Kidney (tissue), 14 donors: Measurements from ENCODE around the gene PTK6. TPM values are rescaled to one million over a fixed set of nuclear protein-coding genes. Genes with fewer than 3 reads are reported as not detected.

Experiments used
- DNase-seq, 5 donors: peaks; one replicate each; pipeline ENCODE4 v3.0.0-alpha.2; 2013 to 2020
- FAIRE-seq: peaks from 2 replicates; lab custom pipeline; 2012; peaks lifted over from hg19 to GRCh38; lab: Jason Lieb, UNC
- H3K27ac ChIP-seq, 2 donors: one replicate each; pipeline ENCODE4 v1.7.0; 2013; ENCODE audit warnings: low read depth in 2 of 2, low read length in 2 of 2, inconsistent platforms in 1 of 2
- H3K27me3 ChIP-seq: one replicate; pipeline ENCODE4 v1.7.1; 2013; ENCODE audit warnings: low read length, inconsistent platforms; ENCODE audit not compliant: control insufficient read depth, insufficient read depth
- H3K36me3 ChIP-seq, 3 donors: one replicate each; pipeline versions ENCODE4 v1.7.0 to v1.7.1; 2013; ENCODE audit warnings: low read length in 3 of 3, control low read depth in 1 of 3, inconsistent platforms in 1 of 3; ENCODE audit not compliant: insufficient read depth in 3 of 3, control insufficient read depth in 2 of 3
- H3K4me1 ChIP-seq, 3 donors: one replicate each; pipeline versions ENCODE4 v1.7.0 to v1.7.1; 2013; ENCODE audit warnings: low read length in 3 of 3, inconsistent platforms in 1 of 3, low read depth in 1 of 3; ENCODE audit not compliant: control insufficient read depth in 2 of 3, insufficient read depth in 2 of 3
- H3K4me3 ChIP-seq, 3 donors: one replicate each; pipeline versions ENCODE4 v1.7.0 to v1.8.1; 2013; ENCODE audit warnings: low read length in 3 of 3, control low read depth in 1 of 3, inconsistent platforms in 1 of 3
- H3K9ac ChIP-seq, 3 donors: one replicate each; pipeline versions ENCODE4 v1.7.0 to v1.7.1; 2013; ENCODE audit warnings: low read length in 3 of 3, control low read depth in 1 of 3, inconsistent platforms in 1 of 3
- H3K9me3 ChIP-seq, 3 donors: one replicate each; pipeline versions ENCODE4 v1.7.0 to v1.7.1; 2013; ENCODE audit warnings: low read length in 3 of 3, control low read depth in 1 of 3, inconsistent platforms in 1 of 3; ENCODE audit not compliant: control insufficient read depth in 2 of 3, insufficient read depth in 1 of 3
- intact Hi-C: fragments of 100-400 bp; cut with DNase I; formaldehyde crosslinking; loops from one replicate; pipeline ENCODE4 v1.11.1; 2022
- polyA plus RNA-seq: library from polyadenylated mRNA; stranded (reverse); fragments of 350-450 nt; fragmentation: Illumina TruSeq; extraction: RNeasy Lipid Tissue Mini Kit (QIAGEN cat#74804); gene quantifications from one replicate; pipeline ENCODE4 v1.2.3, GENCODE V29; 2014; ENCODE audit warnings: low read depth, low replicate concordance; ENCODE audit not compliant: insufficient read depth
- total RNA-seq: library from RNA; stranded (reverse); fragmentation: NEBNext Ultra II Directional; extraction: Animal tissue kit (Norgen Biotek cat#: 25700); gene quantifications from one replicate; pipeline ENCODE4 v1.2.1, GENCODE V29; 2021
- TF ChIP-seq, protein P1 (sequence below): IDR thresholded peaks from 3 replicates; pipeline ENCODE4 v1.5.1; 2012; ENCODE audit warnings: mild to moderate bottlenecking, moderate library complexity, borderline replicate concordance; ENCODE audit not compliant: insufficient read depth; ENCODE audit errors: extremely low read depth
- donor health status: control.
- donor health status: control.
- donor health status: control.
- donor health status: control.
- donor health status: control.
- donor health status: DM: yes; HTN: yes; CAD: no.
- donor health status: Normal renal cell carcinoma (clear cell type).

The PTK6 gene
- total and polyA plus RNA-seq, 2 donors from 2014 or later = 0.26 to 1.1 TPM

DNA sequence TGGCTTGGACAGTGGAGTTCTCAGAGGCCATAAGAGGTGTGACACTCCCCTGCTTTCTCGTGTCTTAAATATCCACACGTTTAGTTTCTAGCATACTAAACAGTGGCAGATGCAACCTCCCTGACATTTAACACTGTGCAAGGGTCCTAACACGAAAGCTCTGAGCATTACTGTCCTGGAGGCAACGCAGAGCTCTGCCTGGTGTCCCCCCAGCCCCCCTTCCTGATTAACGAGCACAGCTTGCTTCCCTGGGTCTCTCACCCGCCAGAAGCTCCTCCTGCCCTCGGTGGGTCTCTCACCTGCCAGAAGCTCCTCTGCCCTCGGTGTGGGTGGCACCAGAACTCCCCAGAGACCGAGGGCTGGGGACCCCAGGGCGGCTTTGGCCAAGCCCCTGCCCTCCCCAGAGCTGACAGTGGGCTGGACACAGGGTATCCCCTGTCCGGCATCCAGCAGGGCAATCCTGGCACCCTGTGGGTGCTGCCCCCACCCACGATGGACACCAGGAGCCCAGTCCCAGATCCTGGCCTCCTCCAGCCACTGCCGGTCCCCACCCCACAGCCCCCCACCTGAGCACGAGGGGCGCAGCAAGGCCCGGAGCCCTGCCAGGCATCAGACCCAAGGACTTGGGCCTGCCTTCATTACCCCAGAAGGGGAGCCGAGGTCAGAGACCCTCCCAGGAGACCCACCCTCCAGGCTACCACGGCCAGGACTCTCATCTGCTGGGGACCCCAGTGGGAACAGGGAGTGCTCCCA lies 52.3 kb downstream of the PTK6 start:
- peaks cover 2% of the 10 kb centered on the region for H3K27me3 ChIP-seq
- intact Hi-C loops = no loop called here
- DNase-seq = no peak
- no peak overlapping the region for H3K4me3 ChIP-seq
- H3K9ac ChIP-seq = no peak overlapping the region
- no peak for FAIRE-seq
- peaks cover 0 to 4% (median 0%) of the 10 kb centered on the region in 3 donors for H3K4me1 ChIP-seq
- no peak overlapping the region for H3K27ac ChIP-seq
- TF ChIP-seq, protein P1, sequence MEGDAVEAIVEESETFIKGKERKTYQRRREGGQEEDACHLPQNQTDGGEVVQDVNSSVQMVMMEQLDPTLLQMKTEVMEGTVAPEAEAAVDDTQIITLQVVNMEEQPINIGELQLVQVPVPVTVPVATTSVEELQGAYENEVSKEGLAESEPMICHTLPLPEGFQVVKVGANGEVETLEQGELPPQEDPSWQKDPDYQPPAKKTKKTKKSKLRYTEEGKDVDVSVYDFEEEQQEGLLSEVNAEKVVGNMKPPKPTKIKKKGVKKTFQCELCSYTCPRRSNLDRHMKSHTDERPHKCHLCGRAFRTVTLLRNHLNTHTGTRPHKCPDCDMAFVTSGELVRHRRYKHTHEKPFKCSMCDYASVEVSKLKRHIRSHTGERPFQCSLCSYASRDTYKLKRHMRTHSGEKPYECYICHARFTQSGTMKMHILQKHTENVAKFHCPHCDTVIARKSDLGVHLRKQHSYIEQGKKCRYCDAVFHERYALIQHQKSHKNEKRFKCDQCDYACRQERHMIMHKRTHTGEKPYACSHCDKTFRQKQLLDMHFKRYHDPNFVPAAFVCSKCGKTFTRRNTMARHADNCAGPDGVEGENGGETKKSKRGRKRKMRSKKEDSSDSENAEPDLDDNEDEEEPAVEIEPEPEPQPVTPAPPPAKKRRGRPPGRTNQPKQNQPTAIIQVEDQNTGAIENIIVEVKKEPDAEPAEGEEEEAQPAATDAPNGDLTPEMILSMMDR = no peak
- H3K9me3 ChIP-seq = no peaks in the 10 kb centered on the region
- no peaks in the 10 kb centered on the region for H3K36me3 ChIP-seq

DNA sequence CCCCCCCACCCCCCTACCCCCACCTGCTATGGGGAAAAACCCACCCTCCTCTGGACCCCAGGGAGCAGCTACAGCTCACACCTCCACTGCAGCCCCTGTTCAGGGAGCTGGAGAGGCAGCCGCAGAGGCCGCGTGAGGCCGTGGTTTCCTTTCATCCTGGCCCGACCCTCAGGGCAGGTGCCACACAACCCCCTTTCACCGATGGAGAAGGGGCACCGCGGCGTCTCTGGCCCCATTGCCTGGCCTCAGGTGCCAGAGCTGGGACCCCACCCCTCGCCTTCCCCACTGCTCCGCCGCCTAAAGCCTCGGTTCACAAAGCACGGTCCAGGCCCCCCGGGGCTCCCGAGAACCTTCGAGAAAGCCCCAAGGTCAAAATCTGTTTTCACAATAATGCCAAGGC lies 52.9 kb downstream of the PTK6 start:
- Histone ChIP-seq H3K9ac (no peak overlapping the region), H3K36me3 (no peaks in the 10 kb centered on the region), H3K27me3 (no peaks in the 10 kb centered on the region), H3K4me3 (no peak overlapping the region), H3K9me3 (no peaks in the 10 kb centered on the region), H3K4me1 (peaks cover 0 to 4% (median 0%) of the 10 kb centered on the region in 3 donors), H3K27ac (no peak overlapping the region)
- intact Hi-C loops = no loop called here
- no peak for FAIRE-seq
- TF ChIP-seq, protein P1 = no peak
- DNase-seq = peak in 1 of 5 donors; percentile 72

DNA sequence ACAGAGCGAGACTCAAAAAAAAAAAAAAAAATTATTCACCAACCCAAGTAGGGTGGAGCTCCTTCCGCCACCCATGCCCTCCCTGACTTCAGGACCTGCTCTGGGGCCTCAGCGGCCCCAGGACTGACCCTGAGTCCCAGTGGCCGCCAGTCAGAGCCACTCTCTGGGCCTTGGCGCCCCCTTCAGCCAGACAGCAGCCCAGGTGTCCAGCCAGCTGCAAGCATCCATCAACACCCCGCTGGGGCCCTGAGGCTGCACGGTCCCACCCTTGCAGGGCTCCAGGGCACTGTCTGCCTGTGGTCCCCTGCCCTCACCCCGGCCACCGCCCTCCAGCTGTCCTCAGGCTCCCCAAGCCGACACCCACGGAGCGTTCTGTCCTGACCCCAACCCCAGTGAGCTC lies 53.3 kb downstream of the PTK6 start:
- H3K36me3 ChIP-seq = no peaks in the 10 kb centered on the region
- H3K4me3 ChIP-seq = no peak overlapping the region
- no peak for FAIRE-seq
- intact Hi-C loops = no loop called here
- TF ChIP-seq, protein P1 = no peak
- no peaks in the 10 kb centered on the region for H3K9me3 ChIP-seq
- H3K9ac ChIP-seq = no peak overlapping the region
- DNase-seq = peak in 1 of 5 donors; percentile 62
- H3K4me1 ChIP-seq = peaks cover 0 to 4% (median 0%) of the 10 kb centered on the region in 3 donors
- no peak overlapping the region for H3K27ac ChIP-seq
- H3K27me3 ChIP-seq = no peaks in the 10 kb centered on the region
